ENCODE data around the gene B4GALNT2.
A peak's percentile ranks its signal among the peaks of the same experiment; 100 is the strongest.

- TF ChIP-seq CTCF (IDR thresholded peaks at IDR 0.05; ENCODE audit: low read depth, low read length) (no peak), MAX (IDR thresholded peaks at IDR 0.05; ENCODE audit: low read depth, low read length) (peak; percentile 64), POLR2A (IDR thresholded peaks at IDR 0.05; ENCODE audit: extremely low read depth, insufficient read length) (no peak), MYC (IDR thresholded peaks at IDR 0.05; ENCODE audit: low read depth, low read length) (peak; percentile 77)
Measured at GRCh38 chr17:49217651-49218413, 85.3 kb downstream of the B4GALNT2 start.
